Osteocyte (in vitro differentiated cells): Measurements from ENCODE around the gene DRG1. TPM values are rescaled to one million over a fixed set of nuclear protein-coding genes. Genes with fewer than 3 reads are reported as not detected.
"Not testable (repeated sequence)": the region's sequence is repeated elsewhere in the genome, so short reads cannot be mapped to it uniquely, and the experiment has no call there.

ENCODE experiments used
- DNase-seq: peaks from one replicate; pipeline ENCODE4 v3.0.0; 2021; ENCODE audit warnings: mixed read lengths; ENCODE audit not compliant: unreplicated experiment; ENCODE audit errors: extremely low spot score
- H3K27ac Mint-ChIP-seq: one replicate; pipeline ENCODE4 v1.8.0; 2021; ENCODE audit warnings: mild to moderate bottlenecking, mixed read lengths; ENCODE audit not compliant: unreplicated experiment
- H3K27me3 Mint-ChIP-seq: one replicate; pipeline ENCODE4 v1.8.0; 2021; ENCODE audit warnings: mixed read lengths; ENCODE audit not compliant: unreplicated experiment
- H3K36me3 Mint-ChIP-seq: one replicate; pipeline ENCODE4 v1.8.0; 2021; ENCODE audit warnings: mixed read lengths; ENCODE audit not compliant: unreplicated experiment
- H3K4me1 Mint-ChIP-seq: one replicate; pipeline ENCODE4 v1.8.0; 2021; ENCODE audit warnings: mixed read lengths; ENCODE audit not compliant: unreplicated experiment
- H3K4me3 Mint-ChIP-seq: one replicate; pipeline ENCODE4 v1.8.0; 2021; ENCODE audit warnings: mild to moderate bottlenecking, moderate library complexity, mixed read lengths; ENCODE audit not compliant: unreplicated experiment
- H3K9me3 Mint-ChIP-seq: one replicate; pipeline ENCODE4 v1.8.0; 2021; ENCODE audit warnings: mixed read lengths; ENCODE audit not compliant: unreplicated experiment
- total RNA-seq: library from RNA; stranded (reverse); gene quantifications from 2 replicates; pipeline ENCODE4 v1.2.1, GENCODE V29; 2021
- TF ChIP-seq, protein P1 (sequence below): fragments of 200-600 bp; sonication (generic); IDR thresholded peaks from 2 replicates; pipeline ENCODE4 v1.5.0; 2021; ENCODE audit warnings: antibody characterized with exemption, mild to moderate bottlenecking, moderate library complexity

The DRG1 gene
- total RNA-seq, 1 donor from 2014 or later: 49.2 TPM

DNA sequence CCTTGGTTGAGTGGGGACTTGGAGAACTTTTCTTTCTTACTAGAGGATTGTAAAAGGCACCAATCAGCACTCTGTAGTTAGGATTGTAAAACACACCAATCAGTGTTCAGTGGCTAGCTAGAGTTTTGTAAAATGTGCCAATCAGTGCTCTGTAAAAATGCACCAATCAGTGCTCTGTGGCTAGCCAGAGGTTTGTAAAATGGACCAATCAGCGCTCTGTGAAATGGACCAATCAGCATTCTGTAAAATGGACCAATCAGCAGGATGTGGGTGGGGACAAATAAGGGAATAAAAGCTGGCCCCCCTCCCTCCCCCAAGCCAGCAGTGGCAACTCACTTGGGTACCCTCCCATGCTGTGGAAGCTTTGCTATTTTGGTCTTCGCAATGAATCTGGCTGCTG is 5.5 kb upstream of the DRG1 start:
- H3K4me3 Mint-ChIP-seq: no peak overlapping the region
- TF ChIP-seq, protein P1, sequence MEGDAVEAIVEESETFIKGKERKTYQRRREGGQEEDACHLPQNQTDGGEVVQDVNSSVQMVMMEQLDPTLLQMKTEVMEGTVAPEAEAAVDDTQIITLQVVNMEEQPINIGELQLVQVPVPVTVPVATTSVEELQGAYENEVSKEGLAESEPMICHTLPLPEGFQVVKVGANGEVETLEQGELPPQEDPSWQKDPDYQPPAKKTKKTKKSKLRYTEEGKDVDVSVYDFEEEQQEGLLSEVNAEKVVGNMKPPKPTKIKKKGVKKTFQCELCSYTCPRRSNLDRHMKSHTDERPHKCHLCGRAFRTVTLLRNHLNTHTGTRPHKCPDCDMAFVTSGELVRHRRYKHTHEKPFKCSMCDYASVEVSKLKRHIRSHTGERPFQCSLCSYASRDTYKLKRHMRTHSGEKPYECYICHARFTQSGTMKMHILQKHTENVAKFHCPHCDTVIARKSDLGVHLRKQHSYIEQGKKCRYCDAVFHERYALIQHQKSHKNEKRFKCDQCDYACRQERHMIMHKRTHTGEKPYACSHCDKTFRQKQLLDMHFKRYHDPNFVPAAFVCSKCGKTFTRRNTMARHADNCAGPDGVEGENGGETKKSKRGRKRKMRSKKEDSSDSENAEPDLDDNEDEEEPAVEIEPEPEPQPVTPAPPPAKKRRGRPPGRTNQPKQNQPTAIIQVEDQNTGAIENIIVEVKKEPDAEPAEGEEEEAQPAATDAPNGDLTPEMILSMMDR: no peak
- no peaks in the 10 kb centered on the region for H3K27me3 Mint-ChIP-seq
- DNase-seq: no peak
- H3K36me3 Mint-ChIP-seq: no peaks in the 10 kb centered on the region
- no peaks in the 10 kb centered on the region for H3K9me3 Mint-ChIP-seq
- peaks cover 5% of the 10 kb centered on the region for H3K4me1 Mint-ChIP-seq
- no peak overlapping the region for H3K27ac Mint-ChIP-seq

DNA sequence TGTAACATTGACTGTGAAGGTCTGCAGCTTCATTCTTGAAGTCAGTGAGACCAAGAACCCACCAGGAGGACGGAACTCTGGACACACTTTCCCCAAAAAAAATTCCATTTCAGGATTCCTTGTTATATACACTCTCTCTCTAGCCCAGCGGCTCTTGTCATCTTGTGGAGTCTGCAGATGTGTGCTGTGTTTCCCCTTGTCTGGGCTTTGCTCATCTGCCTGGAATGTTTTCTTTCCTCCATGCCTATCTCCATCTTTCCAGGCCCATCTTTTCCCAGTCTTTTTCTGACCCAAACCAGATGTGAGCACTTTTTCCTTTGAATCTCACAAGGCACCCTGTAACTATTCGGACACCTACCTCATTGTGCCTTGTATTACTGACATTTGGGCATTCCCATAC is 5.1 kb upstream of the DRG1 start:
- Mint-ChIP-seq H3K27me3 (no peaks in the 10 kb centered on the region), H3K36me3 (no peaks in the 10 kb centered on the region), H3K9me3 (no peaks in the 10 kb centered on the region), H3K4me1 (peaks cover 6% of the 10 kb centered on the region), H3K4me3 (no peak overlapping the region), H3K27ac (no peak overlapping the region)
- DNase-seq: no peak
- TF ChIP-seq, protein P1: no peak

DNA sequence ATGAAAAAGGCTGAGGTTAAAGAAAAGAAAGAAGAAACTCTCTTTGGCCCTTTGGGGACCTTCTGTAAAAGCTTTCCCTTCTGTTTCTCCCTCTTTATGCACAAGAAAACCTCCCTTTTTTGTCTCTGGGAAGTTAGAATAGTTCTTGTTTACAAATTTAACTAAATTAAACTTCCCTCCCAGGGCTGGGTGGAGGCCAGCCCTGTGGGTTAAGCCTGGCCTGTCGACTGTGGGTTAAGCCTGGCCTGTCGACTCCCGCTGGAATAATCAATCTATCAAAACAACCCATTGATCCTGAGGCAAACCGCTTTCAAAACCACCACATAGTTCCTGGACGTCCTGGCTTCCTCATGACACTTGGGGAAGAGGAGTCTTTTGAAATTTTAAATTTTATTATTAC is 1.2 kb upstream of the DRG1 start:
- peaks cover 20% of the 10 kb centered on the region for H3K4me1 Mint-ChIP-seq
- H3K27ac Mint-ChIP-seq: no peak overlapping the region
- DNase-seq: no peak
- no peaks in the 10 kb centered on the region for H3K9me3 Mint-ChIP-seq
- TF ChIP-seq, protein P1: no peak
- no peak overlapping the region for H3K4me3 Mint-ChIP-seq
- H3K27me3 Mint-ChIP-seq: no peaks in the 10 kb centered on the region
- H3K36me3 Mint-ChIP-seq: peaks cover 11% of the 10 kb centered on the region

DNA sequence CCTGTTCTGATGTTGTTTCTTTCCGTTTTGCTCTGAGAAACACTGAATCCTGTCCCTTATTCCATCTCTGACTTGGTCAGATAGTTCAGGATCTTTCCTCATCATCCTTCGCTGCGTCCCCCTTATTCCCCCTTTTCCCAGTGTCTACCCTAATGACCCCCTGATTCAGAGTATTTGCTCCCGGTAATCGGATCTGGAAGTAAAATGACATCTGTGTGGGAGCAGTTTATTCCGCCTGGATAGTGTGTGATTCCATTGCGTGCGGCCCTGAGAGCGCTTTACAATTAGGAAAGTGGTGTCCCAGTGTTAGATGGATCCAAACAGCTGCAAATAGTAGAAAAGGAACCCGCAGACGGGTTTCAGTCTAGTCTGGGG is 606 bp downstream of the DRG1 start:
- peak overlapping the region; percentile 97 for H3K27ac Mint-ChIP-seq
- no peaks in the 10 kb centered on the region for H3K27me3 Mint-ChIP-seq
- no peaks in the 10 kb centered on the region for H3K9me3 Mint-ChIP-seq
- H3K4me3 Mint-ChIP-seq: peak overlapping the region; percentile 98
- peaks cover 13% of the 10 kb centered on the region for H3K36me3 Mint-ChIP-seq
- TF ChIP-seq, protein P1: no peak
- H3K4me1 Mint-ChIP-seq: peaks cover 18% of the 10 kb centered on the region
- no peak for DNase-seq

DNA sequence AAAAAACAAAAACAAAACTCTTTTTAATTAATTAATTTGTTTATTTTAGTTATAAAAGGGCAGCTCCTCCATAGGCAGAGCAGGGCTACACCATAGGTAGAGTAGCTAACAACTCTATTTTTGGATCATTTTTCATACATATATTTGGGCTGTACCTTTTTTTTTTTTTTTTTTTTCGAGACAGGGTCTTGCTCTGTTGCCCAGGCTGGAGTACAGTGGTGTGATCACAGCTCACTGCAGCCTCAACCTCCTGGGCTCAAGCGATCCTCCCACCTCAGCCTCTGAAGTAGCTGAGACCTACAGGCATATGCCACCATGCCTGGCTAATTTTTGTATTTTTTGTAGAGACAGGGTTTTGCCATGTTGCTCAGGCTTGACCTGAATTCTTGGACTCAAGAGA is 2.9 kb downstream of the DRG1 start:
- not testable (repeated sequence) for H3K27ac Mint-ChIP-seq, DNase-seq, H3K9me3 Mint-ChIP-seq, H3K4me3 Mint-ChIP-seq, H3K27me3 Mint-ChIP-seq
- H3K4me1 Mint-ChIP-seq: peaks cover 18% of the 10 kb centered on the region
- peaks cover 24% of the 10 kb centered on the region for H3K36me3 Mint-ChIP-seq
